Measurements from ENCODE around the gene GRIA3. TPM values are rescaled to one million over a fixed set of nuclear protein-coding genes. Genes with fewer than 3 reads are reported as not detected.

Gene GRIA3
- total RNA-seq, 1 donor from 2014 or later, result 18.6 TPM

DNA sequence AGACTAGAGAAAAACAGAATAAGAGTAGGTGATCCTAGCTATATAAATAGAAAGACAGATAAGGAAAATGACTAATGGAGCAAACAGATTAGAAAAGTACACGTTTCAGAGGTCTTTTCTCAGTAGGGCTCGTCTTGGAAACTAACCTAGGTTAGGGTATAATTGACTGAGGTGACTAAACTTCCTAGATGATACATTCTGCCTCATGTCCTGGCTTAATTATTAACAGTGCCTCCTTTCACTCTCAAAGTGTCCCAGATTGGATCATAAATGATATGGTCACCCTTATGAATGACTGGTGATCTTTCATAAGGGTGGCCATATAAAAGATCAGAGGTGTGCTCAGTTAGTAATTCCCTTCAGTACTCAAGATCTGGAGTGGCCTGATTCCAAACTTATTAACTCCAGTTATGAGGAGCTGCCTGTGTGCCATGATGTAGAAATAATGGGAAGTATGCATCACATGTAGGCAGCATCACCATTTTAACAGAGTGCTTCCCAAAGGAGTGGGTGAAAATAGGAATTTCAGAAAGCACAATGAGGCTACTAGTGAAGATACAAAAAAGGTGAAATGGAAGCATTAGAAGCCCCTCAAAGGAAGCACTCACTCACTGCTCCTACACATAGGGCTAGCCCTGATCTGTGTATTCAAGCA lies 14.7 kb upstream of the GRIA3 start:
- FAIRE-seq (peak; percentile 97), DNase-seq (ENCODE audit: low read depth) (peak; percentile 32)
- H3K27me3 Mint-ChIP-seq (ENCODE audit: low read depth, unreplicated experiment), result no peaks in the 10 kb centered on the region
- H3K4me3 Mint-ChIP-seq (ENCODE audit: unreplicated experiment), result no peak overlapping the region
- Histone ChIP-seq H3K27me3 (ENCODE audit: insufficient read depth, low read length) (no peaks in the 10 kb centered on the region), H3K36me3 (ENCODE audit: insufficient read depth, low read length) (no peaks in the 10 kb centered on the region), H3K4me2 (ENCODE audit: low read length) (no peak overlapping the region), H3K9me3 (ENCODE audit: insufficient read depth, low read depth, low read length) (no peaks in the 10 kb centered on the region), H4K20me1 (ENCODE audit: insufficient read depth, low read length) (no peaks in the 10 kb centered on the region), H2AFZ (ENCODE audit: low read depth, low read length) (no peak overlapping the region), H3K79me2 (ENCODE audit: insufficient read depth, low read length) (no peaks in the 10 kb centered on the region), H3K4me1 (ENCODE audit: insufficient read depth, low read length) (peaks cover 7% of the 10 kb centered on the region), H3K27ac (ENCODE audit: low read depth, low read length) (peak overlapping the region; percentile 12), H3K9ac (ENCODE audit: low read length) (no peak overlapping the region), H3K4me3 (ENCODE audit: insufficient read depth, low read depth, low read length) (no peak overlapping the region)
- peaks cover 24% of the 10 kb centered on the region for H3K4me1 Mint-ChIP-seq (ENCODE audit: low read depth, unreplicated experiment)
- TF ChIP-seq, protein P1, sequence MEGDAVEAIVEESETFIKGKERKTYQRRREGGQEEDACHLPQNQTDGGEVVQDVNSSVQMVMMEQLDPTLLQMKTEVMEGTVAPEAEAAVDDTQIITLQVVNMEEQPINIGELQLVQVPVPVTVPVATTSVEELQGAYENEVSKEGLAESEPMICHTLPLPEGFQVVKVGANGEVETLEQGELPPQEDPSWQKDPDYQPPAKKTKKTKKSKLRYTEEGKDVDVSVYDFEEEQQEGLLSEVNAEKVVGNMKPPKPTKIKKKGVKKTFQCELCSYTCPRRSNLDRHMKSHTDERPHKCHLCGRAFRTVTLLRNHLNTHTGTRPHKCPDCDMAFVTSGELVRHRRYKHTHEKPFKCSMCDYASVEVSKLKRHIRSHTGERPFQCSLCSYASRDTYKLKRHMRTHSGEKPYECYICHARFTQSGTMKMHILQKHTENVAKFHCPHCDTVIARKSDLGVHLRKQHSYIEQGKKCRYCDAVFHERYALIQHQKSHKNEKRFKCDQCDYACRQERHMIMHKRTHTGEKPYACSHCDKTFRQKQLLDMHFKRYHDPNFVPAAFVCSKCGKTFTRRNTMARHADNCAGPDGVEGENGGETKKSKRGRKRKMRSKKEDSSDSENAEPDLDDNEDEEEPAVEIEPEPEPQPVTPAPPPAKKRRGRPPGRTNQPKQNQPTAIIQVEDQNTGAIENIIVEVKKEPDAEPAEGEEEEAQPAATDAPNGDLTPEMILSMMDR (IDR thresholded peaks at IDR 0.05; ENCODE audit: insufficient read depth, low read depth, low read length), result no peak
- no peak for TF ChIP-seq EZH2 (IDR thresholded peaks at IDR 0.05; ENCODE audit: insufficient read depth, low read length)
- no peak overlapping the region for H3K27ac Mint-ChIP-seq (ENCODE audit: unreplicated experiment)
- H3K36me3 Mint-ChIP-seq (ENCODE audit: low read depth, unreplicated experiment), result no peaks in the 10 kb centered on the region
- no peaks in the 10 kb centered on the region for H3K9me3 Mint-ChIP-seq (ENCODE audit: unreplicated experiment)

DNA sequence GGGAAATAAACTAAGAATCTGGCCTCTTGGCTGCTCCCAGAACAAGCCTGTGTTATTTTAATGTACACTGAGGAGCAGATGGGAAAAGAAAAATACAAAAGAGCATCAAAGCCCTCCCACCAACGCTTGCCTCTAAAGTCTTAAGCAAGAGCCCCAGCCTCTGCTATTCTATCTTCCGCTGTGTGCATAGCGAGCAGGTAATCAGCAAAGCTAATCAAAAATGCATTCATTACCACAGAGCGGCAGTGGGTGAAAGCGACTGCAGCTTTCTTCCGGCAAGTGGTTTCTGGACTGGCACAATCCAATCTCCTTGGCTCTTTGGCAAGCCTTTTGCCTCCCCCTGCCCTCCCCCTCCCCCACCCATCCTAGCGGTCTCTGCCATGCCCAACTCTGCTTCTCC lies 13.5 kb upstream of the GRIA3 start:
- no peak overlapping the region for H3K4me3 Mint-ChIP-seq (ENCODE audit: unreplicated experiment)
- no peaks in the 10 kb centered on the region for H3K79me2 ChIP-seq (ENCODE audit: insufficient read depth, low read length)
- H4K20me1 ChIP-seq (ENCODE audit: insufficient read depth, low read length), result no peaks in the 10 kb centered on the region
- DNase-seq (ENCODE audit: low read depth) (no peak), FAIRE-seq (no peak)
- peaks cover 7% of the 10 kb centered on the region for H3K4me1 ChIP-seq (ENCODE audit: insufficient read depth, low read length)
- H2AFZ ChIP-seq (ENCODE audit: low read depth, low read length), result no peak overlapping the region
- H3K4me2 ChIP-seq (ENCODE audit: low read length), result no peak overlapping the region
- no peaks in the 10 kb centered on the region for H3K36me3 ChIP-seq (ENCODE audit: insufficient read depth, low read length)
- no peaks in the 10 kb centered on the region for H3K36me3 Mint-ChIP-seq (ENCODE audit: low read depth, unreplicated experiment)
- H3K4me1 Mint-ChIP-seq (ENCODE audit: low read depth, unreplicated experiment), result peaks cover 21% of the 10 kb centered on the region
- TF ChIP-seq, protein P1 (IDR thresholded peaks at IDR 0.05; ENCODE audit: insufficient read depth, low read depth, low read length), result no peak
- no peak for TF ChIP-seq EZH2 (IDR thresholded peaks at IDR 0.05; ENCODE audit: insufficient read depth, low read length)
- no peak overlapping the region for H3K4me3 ChIP-seq (ENCODE audit: insufficient read depth, low read depth, low read length)
- H3K27ac ChIP-seq (ENCODE audit: low read depth, low read length), result no peak overlapping the region
- no peak overlapping the region for H3K9ac ChIP-seq (ENCODE audit: low read length)
- H3K27me3 ChIP-seq (ENCODE audit: insufficient read depth, low read length), result no peaks in the 10 kb centered on the region
- H3K9me3 Mint-ChIP-seq (ENCODE audit: unreplicated experiment), result no peaks in the 10 kb centered on the region
- no peaks in the 10 kb centered on the region for H3K9me3 ChIP-seq (ENCODE audit: insufficient read depth, low read depth, low read length)
- no peak overlapping the region for H3K27ac Mint-ChIP-seq (ENCODE audit: unreplicated experiment)
- no peaks in the 10 kb centered on the region for H3K27me3 Mint-ChIP-seq (ENCODE audit: low read depth, unreplicated experiment)

DNA sequence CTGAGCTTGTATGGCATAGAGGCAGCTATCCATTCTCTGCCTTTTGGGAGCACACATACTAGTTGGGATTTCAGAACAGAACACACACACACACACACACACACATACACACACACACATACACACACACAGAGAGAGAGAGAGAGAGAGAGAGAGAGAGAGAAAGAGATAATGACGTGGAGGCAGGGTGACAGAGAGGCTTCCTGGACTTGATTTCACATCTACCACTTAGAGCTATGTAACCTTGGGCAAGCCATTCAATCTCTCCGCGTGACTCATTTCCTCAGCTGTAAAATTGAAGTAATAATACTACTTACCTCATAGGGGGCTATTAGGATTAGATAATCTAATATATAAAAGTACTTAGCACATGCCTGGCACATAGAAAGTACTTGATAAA lies 12.3 kb upstream of the GRIA3 start:
- H3K27me3 Mint-ChIP-seq (ENCODE audit: low read depth, unreplicated experiment), result no peaks in the 10 kb centered on the region
- H3K36me3 Mint-ChIP-seq (ENCODE audit: low read depth, unreplicated experiment), result no peaks in the 10 kb centered on the region
- Histone ChIP-seq H3K4me1 (ENCODE audit: insufficient read depth, low read length) (peaks cover 7% of the 10 kb centered on the region), H3K4me3 (ENCODE audit: insufficient read depth, low read depth, low read length) (no peak overlapping the region), H3K9ac (ENCODE audit: low read length) (no peak overlapping the region), H3K36me3 (ENCODE audit: insufficient read depth, low read length) (no peaks in the 10 kb centered on the region), H3K27me3 (ENCODE audit: insufficient read depth, low read length) (no peaks in the 10 kb centered on the region), H3K4me2 (ENCODE audit: low read length) (no peak overlapping the region), H3K27ac (ENCODE audit: low read depth, low read length) (no peak overlapping the region), H2AFZ (ENCODE audit: low read depth, low read length) (no peak overlapping the region), H3K79me2 (ENCODE audit: insufficient read depth, low read length) (no peaks in the 10 kb centered on the region), H4K20me1 (ENCODE audit: insufficient read depth, low read length) (no peaks in the 10 kb centered on the region), H3K9me3 (ENCODE audit: insufficient read depth, low read depth, low read length) (no peaks in the 10 kb centered on the region)
- FAIRE-seq (no peak), DNase-seq (ENCODE audit: low read depth) (peak; percentile 80)
- H3K9me3 Mint-ChIP-seq (ENCODE audit: unreplicated experiment), result no peaks in the 10 kb centered on the region
- H3K4me3 Mint-ChIP-seq (ENCODE audit: unreplicated experiment), result no peak overlapping the region
- TF ChIP-seq EZH2 (IDR thresholded peaks at IDR 0.05; ENCODE audit: insufficient read depth, low read length), result no peak
- TF ChIP-seq, protein P1 (IDR thresholded peaks at IDR 0.05; ENCODE audit: insufficient read depth, low read depth, low read length), result no peak
- no peak overlapping the region for H3K27ac Mint-ChIP-seq (ENCODE audit: unreplicated experiment)
- H3K4me1 Mint-ChIP-seq (ENCODE audit: low read depth, unreplicated experiment), result peaks cover 15% of the 10 kb centered on the region
